A673 (cell line): ENCODE results near the gene FAM50B.

ENCODE experiments used
- EZH2 ChIP-seq: fragments of 200-600 bp; sonication (generic); IDR thresholded peaks from 2 replicates; pipeline ENCODE4 v1.6.1; 2017; ENCODE audit warnings: borderline replicate concordance, low read depth, mild to moderate bottlenecking, mixed read lengths, antibody characterized with exemption, low read length; ENCODE audit not compliant: poor library complexity, severe bottlenecking
- TF ChIP-seq, protein P1 (sequence below): fragments of 300-800, 200-600 bp; sonication (generic); conservative IDR thresholded peaks from 2 replicates; pipeline ENCODE4 v1.5.1; 2017; ENCODE audit warnings: low read depth, mild to moderate bottlenecking, antibody characterized with exemption, low read length, moderate library complexity, mixed read lengths

DNA sequence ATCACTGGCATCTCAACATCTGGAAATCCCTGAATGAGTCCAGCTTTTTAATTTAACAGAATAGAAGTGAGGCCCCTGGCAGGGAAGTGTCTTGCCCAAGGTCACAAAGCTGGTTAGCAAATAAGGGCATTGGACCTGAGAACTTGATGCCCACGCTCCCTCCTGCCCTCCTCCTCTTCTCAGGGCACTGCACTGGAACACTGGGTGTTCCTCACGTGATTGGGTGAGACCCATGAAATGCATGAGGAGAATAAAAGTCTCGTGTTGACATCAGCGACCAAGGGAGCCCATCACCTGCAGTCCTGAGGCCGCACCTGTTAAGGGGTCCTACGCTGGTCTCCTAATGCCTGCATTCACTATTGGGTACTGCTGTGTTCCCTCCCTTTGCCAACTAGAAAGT lies 7.4 kb downstream of the FAM50B start:
- TF ChIP-seq, protein P1, sequence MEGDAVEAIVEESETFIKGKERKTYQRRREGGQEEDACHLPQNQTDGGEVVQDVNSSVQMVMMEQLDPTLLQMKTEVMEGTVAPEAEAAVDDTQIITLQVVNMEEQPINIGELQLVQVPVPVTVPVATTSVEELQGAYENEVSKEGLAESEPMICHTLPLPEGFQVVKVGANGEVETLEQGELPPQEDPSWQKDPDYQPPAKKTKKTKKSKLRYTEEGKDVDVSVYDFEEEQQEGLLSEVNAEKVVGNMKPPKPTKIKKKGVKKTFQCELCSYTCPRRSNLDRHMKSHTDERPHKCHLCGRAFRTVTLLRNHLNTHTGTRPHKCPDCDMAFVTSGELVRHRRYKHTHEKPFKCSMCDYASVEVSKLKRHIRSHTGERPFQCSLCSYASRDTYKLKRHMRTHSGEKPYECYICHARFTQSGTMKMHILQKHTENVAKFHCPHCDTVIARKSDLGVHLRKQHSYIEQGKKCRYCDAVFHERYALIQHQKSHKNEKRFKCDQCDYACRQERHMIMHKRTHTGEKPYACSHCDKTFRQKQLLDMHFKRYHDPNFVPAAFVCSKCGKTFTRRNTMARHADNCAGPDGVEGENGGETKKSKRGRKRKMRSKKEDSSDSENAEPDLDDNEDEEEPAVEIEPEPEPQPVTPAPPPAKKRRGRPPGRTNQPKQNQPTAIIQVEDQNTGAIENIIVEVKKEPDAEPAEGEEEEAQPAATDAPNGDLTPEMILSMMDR: no peak
- no peak for TF ChIP-seq EZH2
